Hematopoietic multipotent progenitor cell treated with erythropoietin and hydrocortisone succinate and interleukin-3 and kit ligand, for 8 days (in vitro differentiated cells): Measurements from ENCODE around the gene SLC9A3.

ENCODE experiments used
- DNase-seq: peaks from one replicate; pipeline ENCODE4 v3.0.0-alpha.2; 2015

SLC9A3 gene

GRCh38 chr5:455806-456205 lies 68.4 kb downstream of the SLC9A3 start:
- DNase-seq: no peak

- DNase-seq: no peak
These were observed 69.3 kb downstream of the SLC9A3 start for GRCh38 chr5:454936-455335.

- DNase-seq: no peak
These were observed 70.3 kb downstream of the SLC9A3 start for GRCh38 chr5:453725-454481.

GRCh38 chr5:452978-453710 lies 71.1 kb downstream of the SLC9A3 start:
- DNase-seq: no peak

- DNase-seq: no peak
These were observed 72.4 kb downstream of the SLC9A3 start for GRCh38 chr5:451587-452458.

GRCh38 chr5:449151-449550 lies 75.1 kb downstream of the SLC9A3 start:
- no peak for DNase-seq

- no peak for DNase-seq
These were observed 75.5 kb downstream of the SLC9A3 start for GRCh38 chr5:448766-449090.

GRCh38 chr5:448061-448765 lies 76.0 kb downstream of the SLC9A3 start:
- DNase-seq: no peak

- DNase-seq: no peak
These were observed 76.7 kb downstream of the SLC9A3 start for GRCh38 chr5:447501-447900.

GRCh38 chr5:446883-447263 lies 77.4 kb downstream of the SLC9A3 start:
- peak; percentile 61 for DNase-seq

- no peak for DNase-seq
These were observed 78.0 kb downstream of the SLC9A3 start for GRCh38 chr5:446066-446882.

- no peak for DNase-seq
These were observed 78.7 kb downstream of the SLC9A3 start for GRCh38 chr5:445591-445990.

GRCh38 chr5:444226-444625 lies 80.0 kb downstream of the SLC9A3 start:
- no peak for DNase-seq

- DNase-seq: peak; percentile 17
These were observed 80.8 kb downstream of the SLC9A3 start for GRCh38 chr5:443239-444151.

GRCh38 chr5:442335-443238 lies 81.7 kb downstream of the SLC9A3 start, which contains the start of gene EXOC3:
Gene EXOC3 (plus strand): TSS chr5:443176. CDS start chr5:446206, 3,030 bp downstream.
- DNase-seq: peak; percentile 76

- DNase-seq: no peak
These were observed 82.3 kb downstream of the SLC9A3 start for GRCh38 chr5:441996-442334.

GRCh38 chr5:440401-441201 lies 83.6 kb downstream of the SLC9A3 start:
- DNase-seq: no peak

- no peak for DNase-seq
These were observed 84.6 kb downstream of the SLC9A3 start for GRCh38 chr5:439636-440035.

- no peak for DNase-seq
These were observed 85.1 kb downstream of the SLC9A3 start for GRCh38 chr5:439181-439580.
